ENCODE measurements around the gene SLCO2A1. TPM values are rescaled to one million over a fixed set of nuclear protein-coding genes. Genes with fewer than 3 reads are reported as not detected.

The SLCO2A1 gene
- total RNA-seq, 2 donors from 2014 or later = 15.9 to 46.7 TPM

- Histone ChIP-seq H3K4me3 (no peak overlapping the region), H3K9me3 (no peaks in the 10 kb centered on the region), H3K27ac (no peak overlapping the region), H3K36me3 (no peaks in the 10 kb centered on the region), H3K27me3 (replicated peaks; ENCODE audit: insufficient read depth) (no peaks in the 10 kb centered on the region), H3K4me1 (replicated peaks) (no peaks in the 10 kb centered on the region)
- TF ChIP-seq POLR2AphosphoS5 (IDR thresholded peaks at IDR 0.05) (no peak), POLR2A (IDR thresholded peaks at IDR 0.05) (no peak), CTCF (IDR thresholded peaks at IDR 0.05) (no peak)
- DNase-seq (ENCODE audit: low spot score) = no peak
- intact Hi-C loops (cut with DNase I) = no loop called here
Measured at GRCh38 chr3:134044459-134044858, 14.7 kb upstream of the SLCO2A1 start.

GRCh38 chr3:134040066-134040465, 10.3 kb upstream of the SLCO2A1 start:
- intact Hi-C loops (cut with DNase I) = no loop called here
- TF ChIP-seq POLR2AphosphoS5 (IDR thresholded peaks at IDR 0.05) (no peak), POLR2A (IDR thresholded peaks at IDR 0.05) (no peak), CTCF (IDR thresholded peaks at IDR 0.05) (no peak)
- Histone ChIP-seq H3K36me3 (no peaks in the 10 kb centered on the region), H3K9me3 (no peaks in the 10 kb centered on the region), H3K4me1 (replicated peaks) (no peaks in the 10 kb centered on the region), H3K27me3 (replicated peaks; ENCODE audit: insufficient read depth) (no peaks in the 10 kb centered on the region), H3K27ac (no peak overlapping the region), H3K4me3 (no peak overlapping the region)
- DNase-seq (ENCODE audit: low spot score) = no peak
- WGBS = 81% methylated on average over 4 of the region's 4 CpGs

GRCh38 chr3:134039161-134039862, 9.6 kb upstream of the SLCO2A1 start:
- no peaks in the 10 kb centered on the region for H3K4me1 ChIP-seq (replicated peaks)
- no peak for TF ChIP-seq POLR2AphosphoS5 (IDR thresholded peaks at IDR 0.05)
- TF ChIP-seq CTCF (IDR thresholded peaks at IDR 0.05) = no peak
- no peak for TF ChIP-seq POLR2A (IDR thresholded peaks at IDR 0.05)
- H3K4me3 ChIP-seq = no peak overlapping the region
- intact Hi-C loops (cut with DNase I) = no loop called here
- DNase-seq (ENCODE audit: low spot score) = no peak
- WGBS = 73% methylated on average over 8 of the region's 8 CpGs
- H3K9me3 ChIP-seq = no peaks in the 10 kb centered on the region
- no peaks in the 10 kb centered on the region for H3K27me3 ChIP-seq (replicated peaks; ENCODE audit: insufficient read depth)
- no peak overlapping the region for H3K27ac ChIP-seq
- no peaks in the 10 kb centered on the region for H3K36me3 ChIP-seq

- DNase-seq (ENCODE audit: low spot score) = no peak
- Histone ChIP-seq H3K27me3 (replicated peaks; ENCODE audit: insufficient read depth) (no peaks in the 10 kb centered on the region), H3K4me3 (no peak overlapping the region), H3K36me3 (no peaks in the 10 kb centered on the region), H3K9me3 (no peaks in the 10 kb centered on the region), H3K27ac (no peak overlapping the region), H3K4me1 (replicated peaks) (no peaks in the 10 kb centered on the region)
- intact Hi-C loops (cut with DNase I) = no loop called here
- TF ChIP-seq POLR2AphosphoS5 (IDR thresholded peaks at IDR 0.05) (no peak), CTCF (IDR thresholded peaks at IDR 0.05) (no peak), POLR2A (IDR thresholded peaks at IDR 0.05) (no peak)
- 94% methylated on average over 8 of the region's 8 CpGs for WGBS
Measured at GRCh38 chr3:134038716-134039115, 9.0 kb upstream of the SLCO2A1 start.

- intact Hi-C loops (cut with DNase I) = no loop called here
- no peak for DNase-seq (ENCODE audit: low spot score)
Measured at GRCh38 chr3:134038071-134038491, 8.4 kb upstream of the SLCO2A1 start.

More at GRCh38 chr3:134038071-134038491, 8.4 kb upstream of the SLCO2A1 start:
- Histone ChIP-seq H3K36me3 (no peaks in the 10 kb centered on the region), H3K4me1 (replicated peaks) (no peaks in the 10 kb centered on the region), H3K27ac (no peak overlapping the region), H3K4me3 (no peak overlapping the region), H3K27me3 (replicated peaks; ENCODE audit: insufficient read depth) (no peaks in the 10 kb centered on the region), H3K9me3 (no peaks in the 10 kb centered on the region)
- 76% methylated on average over 10 of the region's 10 CpGs for WGBS
- TF ChIP-seq CTCF (IDR thresholded peaks at IDR 0.05) (no peak), POLR2A (IDR thresholded peaks at IDR 0.05) (no peak)
